ENCODE data around the gene PNMA1. TPM values are rescaled to one million over a fixed set of nuclear protein-coding genes. Genes with fewer than 3 reads are reported as not detected.
A peak's percentile ranks its signal among the peaks of the same experiment; 100 is the strongest.

The PNMA1 gene
- total RNA-seq, 1 donor, result 31.1 TPM

DNA sequence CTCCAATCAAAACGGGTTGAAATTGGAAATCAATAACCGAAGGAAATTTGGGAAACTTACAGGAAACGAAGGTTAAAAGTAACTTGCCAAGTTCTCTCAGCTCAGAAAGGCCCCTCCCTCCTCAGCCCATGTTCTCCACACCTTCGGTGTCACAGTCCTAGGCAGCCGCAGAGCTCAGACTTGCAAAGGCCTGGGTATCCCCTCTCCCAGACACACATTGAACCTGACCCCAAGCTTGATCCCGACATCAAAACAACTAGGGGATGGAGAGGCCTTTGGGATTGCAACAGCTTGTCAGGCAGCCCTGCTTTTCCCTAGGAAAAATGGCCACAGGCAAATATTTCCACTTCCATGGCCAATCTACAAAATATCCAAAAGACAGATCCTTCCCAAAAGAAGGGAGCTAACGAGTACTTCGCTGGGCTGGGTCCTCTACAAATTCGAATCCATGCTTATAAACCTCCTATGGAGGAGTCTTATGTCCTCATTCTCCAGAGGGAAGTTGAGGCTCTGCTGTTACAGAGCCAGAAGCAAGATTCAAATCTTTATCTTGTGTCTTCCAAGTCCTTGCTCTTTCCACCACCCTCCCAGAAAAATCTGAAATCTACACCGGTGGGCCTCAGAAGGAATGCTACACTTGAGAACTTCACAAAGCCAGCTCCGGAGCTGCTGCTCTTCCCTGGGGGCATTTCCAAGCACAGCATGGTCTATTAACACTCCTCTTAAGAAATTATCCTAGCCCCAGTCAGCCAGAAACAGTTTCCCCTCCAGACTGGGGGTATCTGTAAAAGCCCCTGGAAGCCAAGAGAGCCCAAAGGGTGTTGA is 35.7 kb upstream of the PNMA1 start:
- TF ChIP-seq, protein P1, sequence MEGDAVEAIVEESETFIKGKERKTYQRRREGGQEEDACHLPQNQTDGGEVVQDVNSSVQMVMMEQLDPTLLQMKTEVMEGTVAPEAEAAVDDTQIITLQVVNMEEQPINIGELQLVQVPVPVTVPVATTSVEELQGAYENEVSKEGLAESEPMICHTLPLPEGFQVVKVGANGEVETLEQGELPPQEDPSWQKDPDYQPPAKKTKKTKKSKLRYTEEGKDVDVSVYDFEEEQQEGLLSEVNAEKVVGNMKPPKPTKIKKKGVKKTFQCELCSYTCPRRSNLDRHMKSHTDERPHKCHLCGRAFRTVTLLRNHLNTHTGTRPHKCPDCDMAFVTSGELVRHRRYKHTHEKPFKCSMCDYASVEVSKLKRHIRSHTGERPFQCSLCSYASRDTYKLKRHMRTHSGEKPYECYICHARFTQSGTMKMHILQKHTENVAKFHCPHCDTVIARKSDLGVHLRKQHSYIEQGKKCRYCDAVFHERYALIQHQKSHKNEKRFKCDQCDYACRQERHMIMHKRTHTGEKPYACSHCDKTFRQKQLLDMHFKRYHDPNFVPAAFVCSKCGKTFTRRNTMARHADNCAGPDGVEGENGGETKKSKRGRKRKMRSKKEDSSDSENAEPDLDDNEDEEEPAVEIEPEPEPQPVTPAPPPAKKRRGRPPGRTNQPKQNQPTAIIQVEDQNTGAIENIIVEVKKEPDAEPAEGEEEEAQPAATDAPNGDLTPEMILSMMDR (IDR thresholded peaks at IDR 0.05; ENCODE audit: insufficient read depth, low read depth, low read length), result no peak
- no peak overlapping the region for H3K4me3 ChIP-seq (ENCODE audit: low read depth, low read length)
- DNase-seq (ENCODE audit: low read depth), result no peak

DNA sequence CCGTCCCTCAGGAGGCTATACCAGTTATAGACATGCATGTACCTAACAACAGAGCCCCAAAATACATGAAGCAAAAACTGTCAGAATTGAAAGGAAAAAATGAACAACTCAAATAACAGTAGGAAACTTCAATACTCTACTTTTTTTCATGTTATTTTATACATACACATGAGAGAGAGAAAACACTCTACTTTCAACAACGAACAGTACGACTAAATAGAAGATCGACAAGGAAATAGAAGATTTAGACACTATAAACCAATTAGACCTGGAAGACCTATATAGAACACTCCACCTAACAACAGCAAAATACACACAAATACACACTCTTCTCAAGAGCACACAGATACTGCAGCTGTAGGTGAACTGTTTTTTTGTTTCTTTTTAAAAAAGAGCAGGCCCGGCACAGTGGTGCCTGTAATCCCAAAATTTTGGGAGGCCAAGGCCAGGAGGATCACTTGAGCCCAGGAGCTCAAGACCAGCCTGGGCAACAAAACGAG is 34.7 kb upstream of the PNMA1 start:
- H3K4me3 ChIP-seq (ENCODE audit: low read depth, low read length), result no peak overlapping the region
- TF ChIP-seq, protein P1 (IDR thresholded peaks at IDR 0.05; ENCODE audit: insufficient read depth, low read depth, low read length), result no peak
- no peak for DNase-seq (ENCODE audit: low read depth)

DNA sequence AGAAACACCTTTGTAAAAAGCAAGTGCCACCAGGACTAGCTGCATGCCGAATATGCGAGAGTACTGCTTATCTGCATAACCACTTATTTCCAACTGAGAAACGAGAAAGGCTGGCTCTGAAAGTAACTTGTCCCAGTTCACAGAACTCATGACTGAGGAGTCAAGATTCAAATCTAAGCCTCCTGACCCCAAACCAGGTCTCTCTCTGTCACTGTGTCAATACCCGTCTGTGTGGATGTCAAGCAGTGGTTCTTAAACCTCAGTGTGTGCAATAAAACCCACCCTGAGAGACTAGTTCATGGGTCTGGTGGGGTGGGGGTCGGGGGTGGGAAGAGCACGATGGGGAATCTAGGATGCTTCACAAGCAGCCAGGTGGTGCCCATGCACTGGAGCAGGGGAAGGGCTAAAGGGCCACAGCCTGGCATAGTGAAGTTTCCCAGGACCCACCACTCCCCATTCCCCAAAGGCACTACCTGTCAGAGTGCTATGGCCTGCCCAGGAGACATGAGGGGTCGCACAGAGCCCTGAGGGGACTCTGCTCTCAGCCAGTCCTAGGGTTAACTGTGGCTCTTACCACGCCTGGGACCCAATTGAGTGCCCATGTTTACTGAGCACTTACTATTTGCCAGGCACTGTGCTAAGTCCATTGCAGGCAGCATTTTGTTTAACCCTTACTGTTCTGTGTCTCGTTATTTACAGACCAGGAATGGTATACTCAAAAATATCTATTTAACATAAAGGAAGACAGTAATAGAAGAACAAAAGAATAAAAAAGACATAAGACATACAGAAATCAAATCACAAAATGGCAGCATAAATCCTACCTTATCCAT is 33.4 kb upstream of the PNMA1 start:
- TF ChIP-seq, protein P1 (IDR thresholded peaks at IDR 0.05; ENCODE audit: insufficient read depth, low read depth, low read length), result no peak
- DNase-seq (ENCODE audit: low read depth), result no peak
- no peak overlapping the region for H3K4me3 ChIP-seq (ENCODE audit: low read depth, low read length)

DNA sequence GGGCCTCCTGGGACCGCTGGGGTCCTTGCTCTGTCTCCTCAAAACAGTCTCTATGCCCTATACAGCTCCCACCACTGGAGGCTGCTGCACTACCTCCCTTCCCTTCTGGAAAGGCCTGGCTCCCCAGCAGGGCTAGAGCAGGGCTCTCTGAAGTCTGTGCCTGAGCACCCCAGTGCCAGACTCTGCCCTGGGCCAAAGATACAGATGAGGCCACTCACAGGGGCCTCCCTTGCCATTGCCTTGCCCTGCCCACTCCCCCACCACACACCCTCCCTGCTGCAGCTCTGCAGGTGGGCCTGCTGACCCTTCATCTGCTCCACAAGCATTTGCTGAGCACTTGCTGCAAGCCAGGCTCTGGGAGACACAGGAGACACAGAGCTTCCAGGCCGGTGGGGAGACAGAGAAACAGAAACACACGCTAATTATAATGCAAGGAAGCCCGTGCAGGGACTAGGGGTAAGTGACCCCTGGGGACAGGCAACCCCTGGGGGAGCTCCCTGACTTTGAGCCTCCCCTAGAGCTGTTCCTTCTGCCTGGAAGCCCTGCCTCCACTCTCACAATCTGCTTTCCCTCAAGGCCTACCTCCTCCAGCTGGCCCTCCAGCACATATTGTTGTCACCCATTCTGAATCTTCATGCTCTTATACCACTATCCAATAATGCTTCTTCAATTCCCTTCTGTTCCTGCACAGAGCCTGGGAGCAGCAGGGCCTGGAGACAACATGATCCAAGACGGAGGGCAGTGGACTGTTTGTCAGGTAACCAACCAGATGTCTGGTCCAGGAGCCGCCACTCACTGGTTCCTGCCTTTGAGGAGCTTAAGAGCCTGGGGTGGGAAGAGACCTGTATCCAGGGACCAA is 32.6 kb upstream of the PNMA1 start:
- peak; percentile 30 for DNase-seq (ENCODE audit: low read depth)
- no peak overlapping the region for H3K4me3 ChIP-seq (ENCODE audit: low read depth, low read length)
- TF ChIP-seq, protein P1 (IDR thresholded peaks at IDR 0.05; ENCODE audit: insufficient read depth, low read depth, low read length), result peak; percentile 47

DNA sequence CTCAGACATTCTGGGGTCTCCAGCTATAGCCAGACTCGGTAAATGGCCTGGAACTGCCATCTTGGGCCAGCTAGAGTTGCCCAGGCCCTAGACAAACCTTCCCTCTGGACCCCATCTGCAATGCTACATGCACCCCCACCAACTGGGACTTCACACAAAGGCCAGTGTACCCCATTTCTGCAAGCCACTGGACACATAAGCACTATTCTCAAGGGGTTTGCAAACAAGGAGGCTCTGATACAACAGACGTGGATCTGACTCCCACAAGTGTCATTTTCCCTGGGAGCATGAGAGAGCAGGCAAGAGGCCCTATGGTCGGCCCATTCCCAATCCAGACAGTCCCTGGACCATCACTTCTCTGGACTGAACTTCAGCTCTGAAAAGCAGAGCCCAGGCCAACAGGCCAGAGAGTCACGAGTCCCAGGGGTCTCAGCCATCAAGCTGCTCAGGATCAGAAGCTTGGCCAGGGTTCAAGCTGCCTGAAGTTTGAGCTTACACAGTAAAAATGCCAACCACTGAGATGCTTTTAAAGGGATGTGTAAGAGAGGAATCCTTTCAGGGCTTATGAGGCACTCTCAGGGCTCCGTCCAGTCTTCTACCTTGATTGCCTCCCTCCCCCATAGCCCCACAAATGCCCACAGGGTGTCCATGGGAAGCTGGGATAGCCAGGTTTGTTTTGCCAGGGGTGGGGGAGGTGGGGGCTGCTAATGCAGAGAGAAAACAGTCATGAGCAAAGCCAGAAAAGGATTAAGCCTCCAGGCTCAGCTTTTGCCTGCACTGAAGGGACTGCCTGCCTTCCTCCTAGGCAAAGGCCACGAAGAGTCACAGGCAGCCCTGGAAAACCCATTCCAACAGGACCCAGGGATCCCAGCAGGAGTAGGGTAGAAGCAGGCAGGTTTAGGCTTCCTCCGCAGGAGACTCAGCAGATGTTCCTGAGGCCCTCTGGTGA is 31.7 kb upstream of the PNMA1 start:
- TF ChIP-seq, protein P1 (IDR thresholded peaks at IDR 0.05; ENCODE audit: insufficient read depth, low read depth, low read length), result no peak
- no peak overlapping the region for H3K4me3 ChIP-seq (ENCODE audit: low read depth, low read length)
- DNase-seq (ENCODE audit: low read depth), result no peak
